CD8-positive, alpha-beta memory T cell (primary cell): ENCODE results near the gene CGB3. TPM values are rescaled to one million over a fixed set of nuclear protein-coding genes. Genes with fewer than 3 reads are reported as not detected.

Source experiments
- CTCF ChIA-PET: fragments of 350-600 bp; sonication (Branson Sonifier 250); formaldehyde crosslinking; loops from one replicate; lab custom pipeline; 2021; ENCODE audit warnings: antibody characterized with exemption; lab: Charles Lee
- POLR2A ChIA-PET: fragments of 350-600 bp; sonication (Branson Sonifier 250); formaldehyde crosslinking; loops from one replicate; lab custom pipeline; 2021; ENCODE audit warnings: antibody characterized with exemption; lab: Charles Lee
- DNase-seq, 5 donors: peaks; one replicate each; pipeline versions ENCODE4 v3.0.0 to v3.0.0-alpha.2; 2020 to 2022; ENCODE audit warnings: mixed read lengths in 1 of 5
- H3K27ac ChIP-seq: one replicate; pipeline ENCODE4 v1.7.0; 2013; ENCODE audit warnings: low read depth, mild to moderate bottlenecking, low read length, moderate library complexity
- H3K27me3 ChIP-seq: 2 replicates; pipeline ENCODE4 v1.7.0; 2013; ENCODE audit warnings: low read length, mild to moderate bottlenecking; ENCODE audit not compliant: insufficient read depth, poor library complexity, severe bottlenecking
- H3K36me3 ChIP-seq: 2 replicates; pipeline ENCODE4 v1.7.0; 2013; ENCODE audit warnings: mild to moderate bottlenecking, low read length, moderate library complexity; ENCODE audit not compliant: insufficient read depth
- H3K4me1 ChIP-seq: 2 replicates; pipeline ENCODE4 v1.7.0; 2013; ENCODE audit warnings: mild to moderate bottlenecking, low read length, moderate library complexity; ENCODE audit not compliant: insufficient read depth
- H3K4me3 ChIP-seq: 2 replicates; pipeline ENCODE4 v1.7.0; 2013; ENCODE audit warnings: mild to moderate bottlenecking, low read length
- H3K9me3 ChIP-seq: 2 replicates; pipeline ENCODE4 v1.7.0; 2013; ENCODE audit warnings: mild to moderate bottlenecking, low read length
- H3K27ac Mint-ChIP-seq, 8 donors: one replicate each; pipeline ENCODE4 v1.8.0; 2020 to 2021; ENCODE audit warnings: mixed read lengths in 8 of 8, mild to moderate bottlenecking in 6 of 8, inconsistent platforms in 3 of 8, moderate library complexity in 3 of 8
- H3K27me3 Mint-ChIP-seq, 2 donors: one replicate each; pipeline ENCODE4 v1.8.0; 2020 to 2021; ENCODE audit warnings: mixed read lengths in 2 of 2, mild to moderate bottlenecking in 1 of 2, moderate library complexity in 1 of 2
- H3K36me3 Mint-ChIP-seq, 3 donors: one replicate each; pipeline ENCODE4 v1.8.0; 2020 to 2021; ENCODE audit warnings: mixed read lengths in 3 of 3, inconsistent platforms in 1 of 3, mild to moderate bottlenecking in 1 of 3
- H3K4me1 Mint-ChIP-seq, 3 donors: one replicate each; pipeline ENCODE4 v1.8.0; 2020 to 2021; ENCODE audit warnings: mixed read lengths in 3 of 3, inconsistent platforms in 1 of 3, mild to moderate bottlenecking in 1 of 3
- H3K4me3 Mint-ChIP-seq, 7 donors: one replicate each; pipeline ENCODE4 v1.8.0; 2020 to 2021; ENCODE audit warnings: mixed read lengths in 7 of 7, mild to moderate bottlenecking in 6 of 7, moderate library complexity in 4 of 7, inconsistent platforms in 2 of 7
- H3K9me3 Mint-ChIP-seq, 5 donors: one replicate each; pipeline ENCODE4 v1.8.0; 2020 to 2022; ENCODE audit warnings: mixed read lengths in 5 of 5, mild to moderate bottlenecking in 3 of 5, moderate library complexity in 2 of 5, inconsistent platforms in 1 of 5
- polyA plus RNA-seq: library from polyadenylated mRNA; unstranded; fragments of 300-500 nt; fragmentation: Illumina TruSeq; gene quantifications from one replicate; pipeline ENCODE4 v1.2.3, GENCODE V29; 2021
- total RNA-seq, 2 experiments: library from RNA; stranded (reverse); gene quantifications; one replicate each; pipeline ENCODE4 v1.2.3, GENCODE V29; 2021

Gene CGB3
- total and polyA plus RNA-seq, 3 experiments from 2014 or later, result not detected

- ChIA-PET POLR2A (interaction anchor here (0.6 to 1.8 kb wide), 20 partner anchors 9 to 884 kb away, joined by 3 to 18 read pairs (median 4); partner anchors contain the start of genes AKT1S1, DHDH, FTL and NUCB1), CTCF (interaction anchor here (0.6 to 3.2 kb wide), 53 partner anchors 9 to 484 kb away, joined by 3 to 25 read pairs (median 4); partner anchors contain the start of genes BAX, CA11, FTL and LHB)
- H3K36me3 Mint-ChIP-seq, result peaks cover 0 to 29% (median 7%) of the 10 kb centered on the region in 3 donors
- H3K27me3 ChIP-seq, result no peaks in the 10 kb centered on the region
- H3K27me3 Mint-ChIP-seq, result peaks cover 0 to 2% of the 10 kb centered on the region in 2 donors
- peak within 1 kb of the TSS; percentile 88 to 100 (median 98) for H3K27ac Mint-ChIP-seq
- peak within 1 kb of the TSS; percentile 85 for H3K27ac ChIP-seq
- H3K9me3 Mint-ChIP-seq, result no peaks in the 10 kb centered on the region
- DNase-seq, result peak; percentile 98 to 99 (median 99)
- H3K4me3 Mint-ChIP-seq, result peak within 1 kb of the TSS; percentile 88 to 97 (median 96)
- peak within 1 kb of the TSS; percentile 87 for H3K4me3 ChIP-seq
- H3K4me1 Mint-ChIP-seq, result peaks cover 28 to 54% (median 41%) of the 10 kb centered on the region in 3 donors
- H3K4me1 ChIP-seq, result peaks cover 27% of the 10 kb centered on the region
- H3K9me3 ChIP-seq, result no peaks in the 10 kb centered on the region
- H3K36me3 ChIP-seq, result no peaks in the 10 kb centered on the region
These were observed 30.7 kb downstream of the CGB3 start, which contains the start of the genes GYS1 and RUVBL2 for GRCh38 chr19:48993175-48994034. Gene GYS1 (minus strand): TSS chr19:48993309. CDS start chr19:48993112, 197 bp downstream. Gene RUVBL2 (plus strand): TSS chr19:48993887. CDS start chr19:48993912, 25 bp downstream.

GRCh38 chr19:48992581-48993174, 31.5 kb downstream of the CGB3 start:
- CTCF ChIA-PET, result interaction anchor here (0.8 to 3.2 kb wide), 33 partner anchors 10 to 478 kb away, joined by 3 to 25 read pairs (median 5); partner anchors contain the start of genes FTL, LHB, LIN7B and NUCB1
- Histone ChIP-seq H3K27me3 (no peaks in the 10 kb centered on the region), H3K4me1 (peaks cover 27% of the 10 kb centered on the region), H3K4me3 (peak overlapping the region; percentile 75), H3K36me3 (no peaks in the 10 kb centered on the region), H3K27ac (peak overlapping the region; percentile 81), H3K9me3 (no peaks in the 10 kb centered on the region)
- no peaks in the 10 kb centered on the region for H3K9me3 Mint-ChIP-seq
- H3K27ac Mint-ChIP-seq, result peak overlapping the region; percentile 80 to 98 (median 94)
- H3K27me3 Mint-ChIP-seq, result peaks cover 0 to 2% of the 10 kb centered on the region in 2 donors
- H3K4me1 Mint-ChIP-seq, result peaks cover 31 to 48% (median 44%) of the 10 kb centered on the region in 3 donors
- POLR2A ChIA-PET, result interaction anchor here (0.5 to 1.8 kb wide), 16 partner anchors 8 to 884 kb away, joined by 3 to 18 read pairs (median 5); partner anchors contain the start of genes AKT1S1, FTL, NUCB1 and PPP1R15A
- DNase-seq, result no peak
- H3K4me3 Mint-ChIP-seq, result peak overlapping the region; percentile 88 to 97 (median 96)
- H3K36me3 Mint-ChIP-seq, result peaks cover 4 to 33% (median 11%) of the 10 kb centered on the region in 3 donors

GRCh38 chr19:48991873-48992580, 32.1 kb downstream of the CGB3 start:
- no peak for DNase-seq
- Histone ChIP-seq H3K36me3 (no peaks in the 10 kb centered on the region), H3K4me1 (peaks cover 27% of the 10 kb centered on the region), H3K27ac (peak overlapping the region; percentile 81), H3K27me3 (no peaks in the 10 kb centered on the region), H3K9me3 (no peaks in the 10 kb centered on the region), H3K4me3 (peak overlapping the region; percentile 75)
- peaks cover 4 to 33% (median 11%) of the 10 kb centered on the region in 3 donors for H3K36me3 Mint-ChIP-seq
- H3K4me3 Mint-ChIP-seq, result peak overlapping the region; percentile 88 to 97 (median 96)
- ChIA-PET POLR2A (interaction anchor here (0.5 to 1.8 kb wide), 5 partner anchors 26 to 672 kb away, joined by 3 to 7 read pairs (median 5); partner anchors contain the start of genes RPL18 and SPHK2), CTCF (interaction anchor here (0.8 to 3.2 kb wide), 9 partner anchors 9 to 196 kb away, joined by 3 to 25 read pairs (median 14); partner anchors contain the start of genes FTL and LHB)
- peak overlapping the region; percentile 34 to 98 (median 92) for H3K27ac Mint-ChIP-seq
- peaks cover 31 to 46% (median 42%) of the 10 kb centered on the region in 3 donors for H3K4me1 Mint-ChIP-seq
- no peaks in the 10 kb centered on the region for H3K9me3 Mint-ChIP-seq
- peaks cover 0 to 2% of the 10 kb centered on the region in 2 donors for H3K27me3 Mint-ChIP-seq

DNA sequence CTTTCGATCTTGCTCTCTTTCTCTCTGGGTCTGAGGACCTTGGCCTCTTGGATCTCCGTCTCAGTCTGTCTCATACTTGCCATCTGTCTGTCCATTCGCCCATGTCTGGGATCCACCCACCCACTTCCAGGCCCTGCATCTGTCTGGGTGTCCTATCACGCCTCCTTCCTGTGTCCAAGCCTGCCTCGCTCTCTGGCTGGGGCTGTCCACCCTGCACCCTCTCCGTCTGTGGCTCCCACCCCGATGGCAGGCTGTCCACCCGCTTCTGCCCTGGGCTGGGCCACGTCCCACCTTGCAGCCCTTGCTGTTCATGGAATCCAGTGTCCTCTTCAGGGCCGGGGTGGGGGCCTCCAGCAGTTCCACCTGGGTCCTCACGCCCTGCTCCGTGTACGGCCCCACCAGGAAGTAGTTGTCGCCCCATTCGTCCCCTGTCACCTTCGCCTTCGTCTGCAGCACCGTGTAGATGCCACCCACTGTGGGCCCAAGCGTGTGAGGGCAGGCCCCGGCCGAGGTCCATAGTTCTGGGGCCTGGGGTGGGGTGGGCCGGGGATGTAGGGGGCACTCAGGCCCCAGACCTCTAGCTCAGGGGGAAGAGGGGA, 33.0 kb downstream of the CGB3 start:
- Mint-ChIP-seq H3K4me3 (peak overlapping the region in 2 of 7 donors; percentile 9 to 10), H3K27me3 (peaks cover 0 to 2% of the 10 kb centered on the region in 2 donors), H3K27ac (peak overlapping the region in 3 of 8 donors; percentile 69 to 90 (median 78)), H3K4me1 (peaks cover 31 to 43% (median 41%) of the 10 kb centered on the region in 3 donors), H3K9me3 (no peaks in the 10 kb centered on the region), H3K36me3 (peaks cover 4 to 39% (median 11%) of the 10 kb centered on the region in 3 donors)
- H3K4me1 ChIP-seq, result peaks cover 27% of the 10 kb centered on the region
- H3K27me3 ChIP-seq, result no peaks in the 10 kb centered on the region
- CTCF ChIA-PET, result interaction anchor here (1.2 to 3.2 kb wide), 3 partner anchors 24 to 116 kb away, joined by 3 to 25 read pairs (median 20); partner anchors contain the start of genes FTL and LHB
- H3K27ac ChIP-seq, result peak overlapping the region; percentile 81
- H3K36me3 ChIP-seq, result no peaks in the 10 kb centered on the region
- no peaks in the 10 kb centered on the region for H3K9me3 ChIP-seq
- H3K4me3 ChIP-seq, result no peak overlapping the region
- DNase-seq, result no peak
- POLR2A ChIA-PET, result no interaction called here

- CTCF ChIA-PET, result interaction anchor here (1.2 kb wide), 1 partner anchor 116 kb away, joined by 3 read pairs; no protein-coding TSS in a partner anchor
These were observed 33.7 kb downstream of the CGB3 start for GRCh38 chr19:48990400-48990799.

GRCh38 chr19:48989701-48990291, 34.3 kb downstream of the CGB3 start:
- H3K27ac ChIP-seq, result no peak overlapping the region
- H3K4me3 ChIP-seq, result no peak overlapping the region
- ChIA-PET CTCF (no interaction called here), POLR2A (no interaction called here)
- Mint-ChIP-seq H3K27me3 (peaks cover 0 to 2% of the 10 kb centered on the region in 2 donors), H3K27ac (peak overlapping the region in 2 of 8 donors; percentile 17 to 84), H3K36me3 (peaks cover 4 to 47% (median 11%) of the 10 kb centered on the region in 3 donors), H3K4me3 (peak overlapping the region in 1 of 7 donors; percentile 24), H3K9me3 (no peaks in the 10 kb centered on the region), H3K4me1 (peaks cover 25 to 37% (median 34%) of the 10 kb centered on the region in 3 donors)
- peaks cover 6% of the 10 kb centered on the region for H3K36me3 ChIP-seq
- H3K27me3 ChIP-seq, result no peaks in the 10 kb centered on the region
- DNase-seq, result no peak
- no peaks in the 10 kb centered on the region for H3K9me3 ChIP-seq
- peaks cover 22% of the 10 kb centered on the region for H3K4me1 ChIP-seq

More at GRCh38 chr19:48990400-48990799, 33.7 kb downstream of the CGB3 start:
- Histone ChIP-seq H3K27ac (no peak overlapping the region), H3K4me1 (peaks cover 27% of the 10 kb centered on the region), H3K9me3 (no peaks in the 10 kb centered on the region), H3K36me3 (peaks cover under 1% of the 10 kb centered on the region), H3K27me3 (no peaks in the 10 kb centered on the region), H3K4me3 (no peak overlapping the region)
- no peak for DNase-seq
- Mint-ChIP-seq H3K27ac (peak overlapping the region in 4 of 8 donors; percentile 7 to 84 (median 23)), H3K4me1 (peaks cover 31 to 43% (median 40%) of the 10 kb centered on the region in 3 donors), H3K36me3 (peaks cover 4 to 44% (median 11%) of the 10 kb centered on the region in 3 donors), H3K9me3 (no peaks in the 10 kb centered on the region), H3K4me3 (peak overlapping the region in 3 of 7 donors; percentile 3 to 15 (median 14)), H3K27me3 (peaks cover 0 to 2% of the 10 kb centered on the region in 2 donors)
- POLR2A ChIA-PET, result no interaction called here
